ENCODE measurements around the gene POLN. TPM values are rescaled to one million over a fixed set of nuclear protein-coding genes. Genes with fewer than 3 reads are reported as not detected.
"Not testable (repeated sequence)": the region's sequence is repeated elsewhere in the genome, so short reads cannot be mapped to it uniquely, and the experiment has no call there.

Gene POLN
- total RNA-seq, 2 experiments from 2014 or later, result 5.5 to 5.6 TPM

- H3K4me1 Mint-ChIP-seq, result peaks cover 3% of the 10 kb centered on the region
- no peaks in the 10 kb centered on the region for H3K9me3 Mint-ChIP-seq (ENCODE audit: low read depth)
- ATAC-seq (no peak), DNase-seq (no peak)
- H3K27ac Mint-ChIP-seq, result no peak overlapping the region
- CTCF ChIA-PET, result interaction anchor here (1.2 kb wide), 1 partner anchor 11 kb away, joined by 3 read pairs; no protein-coding TSS in a partner anchor
- H3K36me3 Mint-ChIP-seq, result peaks cover under 1% of the 10 kb centered on the region
- no peak overlapping the region for H3K4me3 Mint-ChIP-seq
- peaks cover 11% of the 10 kb centered on the region for H3K27me3 Mint-ChIP-seq
These were observed 197.1 kb downstream of the POLN start for GRCh38 chr4:2044542-2045517.

GRCh38 chr4:2044119-2044485 lies 197.8 kb downstream of the POLN start:
- DNase-seq (no peak), ATAC-seq (no peak)
- Mint-ChIP-seq H3K36me3 (peaks cover 2% of the 10 kb centered on the region), H3K4me3 (no peak overlapping the region), H3K9me3 (ENCODE audit: low read depth) (no peaks in the 10 kb centered on the region), H3K27ac (no peak overlapping the region), H3K4me1 (peaks cover 3% of the 10 kb centered on the region), H3K27me3 (peaks cover 14% of the 10 kb centered on the region)
- CTCF ChIA-PET, result interaction anchor here (1.2 kb wide), 1 partner anchor 12 kb away, joined by 3 read pairs; no protein-coding TSS in a partner anchor

- CTCF ChIA-PET, result interaction anchor here (1.2 kb wide), 1 partner anchor 12 kb away, joined by 3 read pairs; no protein-coding TSS in a partner anchor
- no peak overlapping the region for H3K4me3 Mint-ChIP-seq
- DNase-seq (no peak), ATAC-seq (no peak)
- H3K4me1 Mint-ChIP-seq, result peaks cover 3% of the 10 kb centered on the region
- H3K36me3 Mint-ChIP-seq, result peaks cover 2% of the 10 kb centered on the region
- peaks cover 19% of the 10 kb centered on the region for H3K27me3 Mint-ChIP-seq
- no peak overlapping the region for H3K27ac Mint-ChIP-seq
- no peaks in the 10 kb centered on the region for H3K9me3 Mint-ChIP-seq (ENCODE audit: low read depth)
These were observed 198.4 kb downstream of the POLN start for GRCh38 chr4:2043396-2044118.

GRCh38 chr4:2042947-2043395 lies 198.9 kb downstream of the POLN start:
- H3K27ac Mint-ChIP-seq, result no peak overlapping the region
- H3K4me1 Mint-ChIP-seq, result peaks cover 3% of the 10 kb centered on the region
- CTCF ChIA-PET, result no interaction called here
- DNase-seq, result no peak
- H3K4me3 Mint-ChIP-seq, result peak overlapping the region; percentile 43
- ATAC-seq, result no peak
- H3K36me3 Mint-ChIP-seq, result peaks cover 2% of the 10 kb centered on the region
- H3K27me3 Mint-ChIP-seq, result peaks cover 19% of the 10 kb centered on the region
- no peaks in the 10 kb centered on the region for H3K9me3 Mint-ChIP-seq (ENCODE audit: low read depth)

GRCh38 chr4:2042204-2042946 lies 199.5 kb downstream of the POLN start:
- ATAC-seq, result peak; percentile 65
- H3K27ac Mint-ChIP-seq, result no peak overlapping the region
- CTCF ChIA-PET, result no interaction called here

GRCh38 chr4:2041239-2042130 lies 200.4 kb downstream of the POLN start:
- peak overlapping the region; percentile 70 for H3K4me3 Mint-ChIP-seq
- CTCF ChIA-PET, result no interaction called here
- H3K4me1 Mint-ChIP-seq, result peaks cover 3% of the 10 kb centered on the region
- DNase-seq (peak; percentile 91), ATAC-seq (peak; percentile 82)
- H3K36me3 Mint-ChIP-seq, result peaks cover 2% of the 10 kb centered on the region
- no peaks in the 10 kb centered on the region for H3K9me3 Mint-ChIP-seq (ENCODE audit: low read depth)
- no peak overlapping the region for H3K27ac Mint-ChIP-seq
- peaks cover 28% of the 10 kb centered on the region for H3K27me3 Mint-ChIP-seq

More at GRCh38 chr4:2042204-2042946, 199.5 kb downstream of the POLN start:
- H3K27me3 Mint-ChIP-seq, result peaks cover 19% of the 10 kb centered on the region
- H3K9me3 Mint-ChIP-seq (ENCODE audit: low read depth), result no peaks in the 10 kb centered on the region
- DNase-seq, result peak; percentile 51
- peaks cover 2% of the 10 kb centered on the region for H3K36me3 Mint-ChIP-seq
- H3K4me3 Mint-ChIP-seq, result peak overlapping the region; percentile 70
- H3K4me1 Mint-ChIP-seq, result peaks cover 3% of the 10 kb centered on the region

GRCh38 chr4:2040391-2041238 lies 201.3 kb downstream of the POLN start:
- H3K36me3 Mint-ChIP-seq, result peaks cover 2% of the 10 kb centered on the region
- ATAC-seq (no peak), DNase-seq (no peak)
- peaks cover 3% of the 10 kb centered on the region for H3K4me1 Mint-ChIP-seq
- H3K4me3 Mint-ChIP-seq, result no peak overlapping the region
- no peak overlapping the region for H3K27ac Mint-ChIP-seq
- CTCF ChIA-PET, result no interaction called here
- peaks cover 34% of the 10 kb centered on the region for H3K27me3 Mint-ChIP-seq
- no peaks in the 10 kb centered on the region for H3K9me3 Mint-ChIP-seq (ENCODE audit: low read depth)

GRCh38 chr4:2036866-2037265 lies 205.1 kb downstream of the POLN start:
- no peak overlapping the region for H3K27ac Mint-ChIP-seq
- peaks cover 53% of the 10 kb centered on the region for H3K27me3 Mint-ChIP-seq
- H3K36me3 Mint-ChIP-seq, result peaks cover 2% of the 10 kb centered on the region
- H3K4me1 Mint-ChIP-seq, result peaks cover 1% of the 10 kb centered on the region
- ATAC-seq, result no peak
- CTCF ChIA-PET, result interaction anchor here (0.8 kb wide), 1 partner anchor 78 kb away, joined by 3 read pairs; no protein-coding TSS in a partner anchor
- DNase-seq, result no peak
- no peak overlapping the region for H3K4me3 Mint-ChIP-seq
- no peaks in the 10 kb centered on the region for H3K9me3 Mint-ChIP-seq (ENCODE audit: low read depth)

- no peaks in the 10 kb centered on the region for H3K9me3 Mint-ChIP-seq (ENCODE audit: low read depth)
- H3K4me1 Mint-ChIP-seq, result no peaks in the 10 kb centered on the region
- no peak for DNase-seq
- H3K4me3 Mint-ChIP-seq, result no peak overlapping the region
- peaks cover 50% of the 10 kb centered on the region for H3K27me3 Mint-ChIP-seq
- no peak overlapping the region for H3K27ac Mint-ChIP-seq
- CTCF ChIA-PET, result interaction anchor here (0.8 kb wide), 1 partner anchor 78 kb away, joined by 3 read pairs; no protein-coding TSS in a partner anchor
- peaks cover 2% of the 10 kb centered on the region for H3K36me3 Mint-ChIP-seq
- no peak for ATAC-seq
These were observed 205.6 kb downstream of the POLN start for GRCh38 chr4:2036327-2036726.

GRCh38 chr4:2031161-2031560 lies 210.8 kb downstream of the POLN start:
- H3K27ac Mint-ChIP-seq; H3K9me3 Mint-ChIP-seq (ENCODE audit: low read depth); H3K4me3 Mint-ChIP-seq; CTCF ChIA-PET; H3K4me1 Mint-ChIP-seq; ATAC-seq; H3K36me3 Mint-ChIP-seq; DNase-seq: not testable (repeated sequence)
- H3K27me3 Mint-ChIP-seq, result peaks cover 64% of the 10 kb centered on the region

- CTCF ChIA-PET; H3K9me3 Mint-ChIP-seq (ENCODE audit: low read depth); H3K4me1 Mint-ChIP-seq; H3K27ac Mint-ChIP-seq; ATAC-seq; H3K4me3 Mint-ChIP-seq; H3K36me3 Mint-ChIP-seq; DNase-seq: not testable (repeated sequence)
- peaks cover 65% of the 10 kb centered on the region for H3K27me3 Mint-ChIP-seq
These were observed 214.8 kb downstream of the POLN start for GRCh38 chr4:2027120-2027519.

Measured in activated CD8-positive, alpha-beta memory T cell treated with anti-CD3 and anti-CD28 coated beads, Interleukin-2, amount 10 ng/mL, durations not matched to agents 7 days and 5 days (primary cell).